Chondrocyte (in vitro differentiated cells): Measurements from ENCODE around the gene GATB. TPM values are rescaled to one million over a fixed set of nuclear protein-coding genes. Genes with fewer than 3 reads are reported as not detected.

Source experiments
- DNase-seq: peaks from one replicate; pipeline ENCODE4 v3.0.0; 2021; ENCODE audit warnings: mixed read lengths, low spot score
- H3K27ac Mint-ChIP-seq: one replicate; pipeline ENCODE4 v1.8.0; 2021; ENCODE audit warnings: mild to moderate bottlenecking, moderate library complexity, mixed read lengths; ENCODE audit not compliant: unreplicated experiment
- H3K27me3 Mint-ChIP-seq: 2 replicates; pipeline ENCODE4 v1.8.0; 2021; ENCODE audit warnings: low read depth, mixed read lengths
- H3K36me3 Mint-ChIP-seq: 2 replicates; pipeline ENCODE4 v1.8.0; 2021; ENCODE audit warnings: low read depth, mixed read lengths
- H3K4me1 Mint-ChIP-seq: 2 replicates; pipeline ENCODE4 v1.8.0; 2021; ENCODE audit warnings: low read depth, mild to moderate bottlenecking, mixed read lengths
- H3K4me3 Mint-ChIP-seq: one replicate; pipeline ENCODE4 v1.8.0; 2021; ENCODE audit warnings: mild to moderate bottlenecking, moderate library complexity, mixed read lengths; ENCODE audit not compliant: unreplicated experiment
- H3K9me3 Mint-ChIP-seq: 2 replicates; pipeline ENCODE4 v1.8.0; 2021; ENCODE audit warnings: low read depth, mixed read lengths
- CTCF ChIP-seq: fragments of 200-600 bp; sonication (generic); IDR thresholded peaks from 2 replicates; pipeline ENCODE4 v1.5.0; 2021; ENCODE audit warnings: antibody characterized with exemption, mild to moderate bottlenecking, moderate library complexity
- total RNA-seq: library from RNA; stranded (reverse); gene quantifications from 3 replicates; pipeline ENCODE4 v1.2.1, GENCODE V29; 2021

The GATB gene
- total RNA-seq, 1 donor from 2014 or later = 9.2 TPM

- Mint-ChIP-seq H3K27ac (no peak overlapping the region), H3K36me3 (no peaks in the 10 kb centered on the region), H3K4me1 (no peaks in the 10 kb centered on the region), H3K9me3 (no peaks in the 10 kb centered on the region), H3K27me3 (peaks cover 17% of the 10 kb centered on the region), H3K4me3 (no peak overlapping the region)
- no peak for TF ChIP-seq CTCF
- no peak for DNase-seq
Measured at GRCh38 chr4:151786158-151786495, 25.3 kb upstream of the GATB start.

- peaks cover 20% of the 10 kb centered on the region for H3K27me3 Mint-ChIP-seq
- H3K4me3 Mint-ChIP-seq = no peak overlapping the region
- no peaks in the 10 kb centered on the region for H3K9me3 Mint-ChIP-seq
- no peak for DNase-seq
- TF ChIP-seq CTCF = no peak
- H3K27ac Mint-ChIP-seq = no peak overlapping the region
- H3K4me1 Mint-ChIP-seq = no peaks in the 10 kb centered on the region
- no peaks in the 10 kb centered on the region for H3K36me3 Mint-ChIP-seq
Measured at GRCh38 chr4:151785484-151786157, 24.8 kb upstream of the GATB start.

- no peak for TF ChIP-seq CTCF
- Mint-ChIP-seq H3K27me3 (peaks cover 18% of the 10 kb centered on the region), H3K9me3 (no peaks in the 10 kb centered on the region), H3K36me3 (no peaks in the 10 kb centered on the region), H3K4me3 (no peak overlapping the region), H3K27ac (no peak overlapping the region), H3K4me1 (no peaks in the 10 kb centered on the region)
- no peak for DNase-seq
Measured at GRCh38 chr4:151784706-151785105, 23.9 kb upstream of the GATB start.

- Mint-ChIP-seq H3K9me3 (no peaks in the 10 kb centered on the region), H3K4me1 (no peaks in the 10 kb centered on the region), H3K27me3 (peaks cover 17% of the 10 kb centered on the region), H3K4me3 (no peak overlapping the region), H3K36me3 (no peaks in the 10 kb centered on the region), H3K27ac (no peak overlapping the region)
- DNase-seq = no peak
- TF ChIP-seq CTCF = no peak
Measured at GRCh38 chr4:151783867-151784266, 23.1 kb upstream of the GATB start.

GRCh38 chr4:151782296-151782695, 21.5 kb upstream of the GATB start:
- no peak overlapping the region for H3K4me3 Mint-ChIP-seq
- no peak overlapping the region for H3K27ac Mint-ChIP-seq
- peaks cover 16% of the 10 kb centered on the region for H3K27me3 Mint-ChIP-seq
- no peaks in the 10 kb centered on the region for H3K4me1 Mint-ChIP-seq
- no peak for TF ChIP-seq CTCF
- H3K36me3 Mint-ChIP-seq = no peaks in the 10 kb centered on the region
- no peaks in the 10 kb centered on the region for H3K9me3 Mint-ChIP-seq
- DNase-seq = no peak
